Astrocyte of the spinal cord (primary cell): Measurements from ENCODE around the gene SPSB2.

Source experiments
- DNase-seq: peaks from one replicate; pipeline ENCODE4 v3.0.0; 2011; ENCODE audit warnings: low read depth, low spot score
- H3K4me3 ChIP-seq: 2 replicates; pipeline ENCODE4 v1.5.1; 2011; ENCODE audit warnings: low read depth, mild to moderate bottlenecking, low read length, moderate library complexity
- CTCF ChIP-seq: IDR thresholded peaks from 2 replicates; pipeline ENCODE4 v1.5.1; 2012; ENCODE audit warnings: low read depth, mild to moderate bottlenecking, low read length, inconsistent platforms
- in situ Hi-C: cut with HindIII; loops from 2 replicates; pipeline ENCODE4 v1.10.0; 2017; ENCODE audit warnings: low sequenced_read_pairs

The SPSB2 gene

GRCh38 chr12:6821591-6822425, 51.3 kb downstream of the SPSB2 start, which contains the start of gene GPR162:
Gene GPR162, plus strand, starts transcription at chr12:6821821. Its CDS starts 2,078 bp downstream, at chr12:6823899.
- peak within 1 kb of the TSS; percentile 52 for H3K4me3 ChIP-seq

More at GRCh38 chr12:6821591-6822425, 51.3 kb downstream of the SPSB2 start, which contains the start of gene GPR162:
- DNase-seq, result peak; percentile 60
- in situ Hi-C loops, result no loop called here
- TF ChIP-seq CTCF, result no peak
